Smooth muscle cell (in vitro differentiated cells): ENCODE results near the gene NPBWR2. TPM values are rescaled to one million over a fixed set of nuclear protein-coding genes. Genes with fewer than 3 reads are reported as not detected.

Experiments used
- DNase-seq: peaks from one replicate; lab custom pipeline; 2025; ENCODE audit not compliant: unreplicated experiment; lab: John Stamatoyannopoulos, UW
- H2AFZ ChIP-seq: fragments of 200-600 bp; sonication (generic); 2 replicates; pipeline ENCODE4 v1.6.0; 2016; ENCODE audit warnings: antibody characterized with exemption, low read depth, mild to moderate bottlenecking
- H3F3A ChIP-seq: fragments of 200-600 bp; sonication (generic); 2 replicates; pipeline ENCODE4 v1.6.0; 2017; ENCODE audit warnings: antibody characterized with exemption, low read depth
- H3K27ac ChIP-seq: fragments of 200-600 bp; sonication (generic); 2 replicates; pipeline ENCODE4 v1.5.1; 2016; ENCODE audit warnings: low read depth, mild to moderate bottlenecking
- H3K27me3 ChIP-seq: fragments of 200-600 bp; sonication (generic); 2 replicates; pipeline ENCODE4 v1.6.1; 2016; ENCODE audit warnings: low read depth, mild to moderate bottlenecking
- H3K36me3 ChIP-seq: fragments of 200-600 bp; sonication (generic); 2 replicates; pipeline ENCODE4 v1.5.1; 2016; ENCODE audit warnings: low read depth
- H3K4me1 ChIP-seq: fragments of 200-600 bp; sonication (generic); 2 replicates; pipeline ENCODE4 v1.5.1; 2016; ENCODE audit warnings: low read depth
- H3K4me2 ChIP-seq: fragments of 200-600 bp; sonication (generic); 2 replicates; pipeline ENCODE4 v1.6.0; 2016; ENCODE audit warnings: mild to moderate bottlenecking
- H3K4me3 ChIP-seq: fragments of 200-600 bp; sonication (generic); 2 replicates; pipeline ENCODE4 v1.5.1; 2016; ENCODE audit warnings: mild to moderate bottlenecking
- H3K79me2 ChIP-seq: fragments of 200-600 bp; sonication (generic); 2 replicates; pipeline ENCODE4 v1.6.0; 2016; ENCODE audit warnings: low read depth, mild to moderate bottlenecking
- H3K9ac ChIP-seq: fragments of 200-600 bp; sonication (generic); 2 replicates; pipeline ENCODE4 v1.6.0; 2016; ENCODE audit warnings: low read depth
- H3K9me3 ChIP-seq: fragments of 200-600 bp; sonication (generic); replicated peaks from 2 replicates; pipeline ENCODE4 v1.5.1; 2016; ENCODE audit warnings: low read depth
- H4K20me1 ChIP-seq: fragments of 200-600 bp; sonication (generic); 2 replicates; pipeline ENCODE4 v1.6.0; 2016; ENCODE audit warnings: low read depth
- WGBS: methylation state at CpG from one replicate; pipeline ENCODE4 v1.1.7; 2016; ENCODE audit warnings: low lambda C conversion rate; 5-methylcytosine and 5-hydroxymethylcytosine counted together
- polyA plus RNA-seq: library from polyadenylated mRNA; unstranded; fragments of >200 nt; fragmentation: Nextera tagmentation; extraction: Ambion mirVana; gene quantifications from 2 replicates; pipeline ENCODE4 v1.2.1, GENCODE V29; 2016
- total RNA-seq: library from RNA; depleted of rRNA; stranded (reverse); fragments of >200 nt; gene quantifications from 2 replicates; pipeline ENCODE4 v1.2.3, GENCODE V29; 2014
- TF ChIP-seq, protein P1 (sequence below): fragments of 200-600 bp; sonication (generic); IDR thresholded peaks from 2 replicates; pipeline ENCODE4 v1.5.1; 2017; ENCODE audit warnings: borderline replicate concordance, mild to moderate bottlenecking, antibody characterized with exemption; ENCODE audit not compliant: insufficient read depth, poor library complexity, severe bottlenecking

The NPBWR2 gene
- total and polyA plus RNA-seq, 2 experiments from 2014 or later, result not detected

DNA sequence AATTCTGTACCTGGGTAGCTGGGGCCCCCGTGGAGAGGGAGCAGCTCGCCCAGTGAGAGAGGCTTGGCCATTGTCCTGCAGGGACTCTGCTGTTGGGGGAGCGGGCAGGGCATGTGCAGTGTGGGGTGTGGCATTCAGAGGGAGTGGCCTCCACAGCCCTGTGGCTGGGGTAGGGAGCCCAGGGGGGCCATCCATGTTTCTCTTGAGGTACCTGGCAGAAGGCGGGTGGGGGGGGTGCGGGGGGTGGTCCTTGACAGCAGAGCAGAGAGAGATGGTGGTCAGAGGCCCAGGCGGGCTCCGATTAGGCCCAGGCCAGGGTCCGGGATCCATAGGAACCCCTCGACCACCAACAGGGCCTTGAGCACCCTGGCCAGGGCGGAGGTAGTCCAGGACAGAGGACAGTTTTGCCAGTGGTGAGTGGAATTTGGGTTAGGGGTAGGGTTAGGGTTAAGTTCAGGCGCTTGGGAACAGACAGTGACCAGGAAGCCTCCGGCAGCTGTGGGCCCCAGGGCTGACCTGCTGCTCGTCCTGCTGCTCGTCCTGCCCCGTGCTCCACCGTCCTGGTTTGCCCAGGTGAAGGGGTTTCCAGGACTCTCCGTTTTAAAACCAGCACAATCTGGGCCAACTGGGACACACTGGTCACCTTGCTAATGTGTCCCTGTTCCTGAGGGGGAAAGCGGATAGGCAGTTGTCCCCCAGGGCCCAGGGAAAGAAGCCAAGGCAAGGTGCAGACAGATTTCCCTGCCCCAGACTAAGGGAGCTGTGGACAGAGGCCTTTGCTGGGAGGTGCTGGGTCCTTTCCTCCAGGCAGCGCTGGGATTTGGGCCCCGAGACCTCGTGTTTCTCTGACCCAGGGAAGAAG is 32.1 kb upstream of the NPBWR2 start:
- Histone ChIP-seq H3K27me3 (no peaks in the 10 kb centered on the region), H3K36me3 (no peaks in the 10 kb centered on the region), H3K9me3 (no peaks in the 10 kb centered on the region), H2AFZ (no peak overlapping the region), H4K20me1 (no peaks in the 10 kb centered on the region), H3K79me2 (no peaks in the 10 kb centered on the region), H3K4me1 (peaks cover 21% of the 10 kb centered on the region), H3K9ac (no peak overlapping the region), H3K27ac (no peak overlapping the region), H3K4me3 (no peak overlapping the region), H3K4me2 (no peak overlapping the region), H3F3A (no peaks in the 10 kb centered on the region)
- 89% methylated on average over 20 of the region's 21 CpGs for WGBS
- TF ChIP-seq, protein P1, sequence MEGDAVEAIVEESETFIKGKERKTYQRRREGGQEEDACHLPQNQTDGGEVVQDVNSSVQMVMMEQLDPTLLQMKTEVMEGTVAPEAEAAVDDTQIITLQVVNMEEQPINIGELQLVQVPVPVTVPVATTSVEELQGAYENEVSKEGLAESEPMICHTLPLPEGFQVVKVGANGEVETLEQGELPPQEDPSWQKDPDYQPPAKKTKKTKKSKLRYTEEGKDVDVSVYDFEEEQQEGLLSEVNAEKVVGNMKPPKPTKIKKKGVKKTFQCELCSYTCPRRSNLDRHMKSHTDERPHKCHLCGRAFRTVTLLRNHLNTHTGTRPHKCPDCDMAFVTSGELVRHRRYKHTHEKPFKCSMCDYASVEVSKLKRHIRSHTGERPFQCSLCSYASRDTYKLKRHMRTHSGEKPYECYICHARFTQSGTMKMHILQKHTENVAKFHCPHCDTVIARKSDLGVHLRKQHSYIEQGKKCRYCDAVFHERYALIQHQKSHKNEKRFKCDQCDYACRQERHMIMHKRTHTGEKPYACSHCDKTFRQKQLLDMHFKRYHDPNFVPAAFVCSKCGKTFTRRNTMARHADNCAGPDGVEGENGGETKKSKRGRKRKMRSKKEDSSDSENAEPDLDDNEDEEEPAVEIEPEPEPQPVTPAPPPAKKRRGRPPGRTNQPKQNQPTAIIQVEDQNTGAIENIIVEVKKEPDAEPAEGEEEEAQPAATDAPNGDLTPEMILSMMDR, result no peak
- no peak for DNase-seq

DNA sequence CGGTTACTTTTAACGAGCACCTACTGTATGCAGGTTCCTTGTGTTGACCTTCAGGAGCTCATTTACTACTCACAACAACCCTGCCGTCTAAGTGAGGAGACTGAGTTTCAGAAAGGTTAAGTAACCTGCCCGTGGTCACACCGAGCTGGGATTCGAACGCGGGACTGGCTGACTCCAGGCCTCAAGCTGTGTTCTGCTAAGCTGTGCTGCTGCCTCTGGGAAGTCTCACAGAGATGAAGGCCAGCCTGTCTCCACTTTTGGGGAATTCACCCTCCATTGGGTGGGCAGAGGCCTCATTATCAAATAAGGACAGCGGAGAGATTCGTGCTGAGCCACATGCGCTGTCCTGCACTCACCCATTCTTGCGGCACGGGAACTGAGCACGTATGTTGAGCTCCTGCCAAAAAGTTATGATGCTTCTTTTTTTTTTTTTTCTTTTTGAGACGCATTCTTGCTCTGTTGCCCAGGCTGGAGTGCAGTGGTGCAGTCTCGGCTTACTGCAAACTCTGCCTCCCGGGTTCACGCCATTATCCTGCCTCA is 31.0 kb upstream of the NPBWR2 start:
- no peaks in the 10 kb centered on the region for H3K36me3 ChIP-seq
- H2AFZ ChIP-seq, result no peak overlapping the region
- H3K27ac ChIP-seq, result no peak overlapping the region
- H3K4me3 ChIP-seq, result no peak overlapping the region
- H3K4me1 ChIP-seq, result peaks cover 21% of the 10 kb centered on the region
- no peaks in the 10 kb centered on the region for H4K20me1 ChIP-seq
- no peaks in the 10 kb centered on the region for H3K79me2 ChIP-seq
- H3K27me3 ChIP-seq, result no peaks in the 10 kb centered on the region
- no peak overlapping the region for H3K9ac ChIP-seq
- no peak for DNase-seq
- H3F3A ChIP-seq, result no peaks in the 10 kb centered on the region
- H3K4me2 ChIP-seq, result no peak overlapping the region
- no peaks in the 10 kb centered on the region for H3K9me3 ChIP-seq
- TF ChIP-seq, protein P1, result no peak
- 92% methylated on average over 18 of the region's 18 CpGs for WGBS

DNA sequence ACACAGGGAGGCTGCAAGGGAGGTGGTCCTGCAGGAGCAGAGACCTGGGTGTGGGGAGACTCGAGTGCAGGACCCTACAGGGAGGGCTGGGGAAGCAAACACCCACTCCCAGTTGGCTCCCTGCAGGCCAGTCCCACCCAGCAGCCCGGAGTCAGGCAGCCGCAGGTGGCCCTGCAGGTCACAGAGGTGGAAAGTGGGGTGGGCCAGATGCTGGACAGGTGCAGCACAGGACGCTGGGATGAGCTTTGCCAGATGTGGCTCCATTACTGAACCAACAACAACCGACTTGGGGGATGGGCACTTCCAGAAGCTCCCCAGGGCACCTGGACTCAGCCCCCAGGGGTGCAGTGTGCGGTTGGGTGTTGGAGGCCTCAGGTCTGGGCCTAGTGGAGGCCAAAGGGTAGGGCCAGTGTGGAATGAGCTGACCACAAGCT is 30.2 kb upstream of the NPBWR2 start:
- TF ChIP-seq, protein P1, result no peak
- no peak overlapping the region for H3K4me2 ChIP-seq
- peaks cover 15% of the 10 kb centered on the region for H3K4me1 ChIP-seq
- no peak for DNase-seq
- H2AFZ ChIP-seq, result no peak overlapping the region
- no peaks in the 10 kb centered on the region for H4K20me1 ChIP-seq
- H3K9me3 ChIP-seq, result no peaks in the 10 kb centered on the region
- no peaks in the 10 kb centered on the region for H3K27me3 ChIP-seq
- H3K27ac ChIP-seq, result no peak overlapping the region
- 86% methylated on average over 6 of the region's 6 CpGs for WGBS
- H3K4me3 ChIP-seq, result no peak overlapping the region
- H3K9ac ChIP-seq, result no peak overlapping the region
- H3F3A ChIP-seq, result no peaks in the 10 kb centered on the region
- no peaks in the 10 kb centered on the region for H3K36me3 ChIP-seq
- H3K79me2 ChIP-seq, result no peaks in the 10 kb centered on the region
